Mucosa of descending colon (tissue), 3 donors: ENCODE measurements around the gene FILIP1. TPM values are rescaled to one million over a fixed set of nuclear protein-coding genes. Genes with fewer than 3 reads are reported as not detected.

ENCODE experiments used
- ATAC-seq: fragments of 200-7000 bp; cut with Tn5 transposase; one replicate; pipeline ENCODE4 v1.9.1; 2020; ENCODE audit warnings: mild to moderate bottlenecking, moderate library complexity
- DNase-seq, 3 donors: peaks; one replicate each; pipeline ENCODE4 v3.0.0-alpha.2; 2020
- H3K36me3 ChIP-seq: fragments of 200-600 bp; one replicate; pipeline ENCODE4 v1.8.0; 2021; ENCODE audit warnings: low read depth, mild to moderate bottlenecking
- H3K4me1 ChIP-seq: fragments of 200-600 bp; one replicate; pipeline ENCODE4 v1.8.0; 2021; ENCODE audit warnings: low read depth, mild to moderate bottlenecking
- H3K4me3 ChIP-seq: fragments of 200-600 bp; one replicate; pipeline ENCODE4 v1.8.0; 2021; ENCODE audit warnings: mild to moderate bottlenecking
- H3K9me3 ChIP-seq: fragments of 200-600 bp; one replicate; pipeline ENCODE4 v1.8.0; 2021; ENCODE audit warnings: mild to moderate bottlenecking
- CTCF ChIP-seq: fragments of 200-600 bp; IDR thresholded peaks from one replicate; pipeline ENCODE4 v1.8.0; 2022; ENCODE audit warnings: antibody characterized with exemption, mild to moderate bottlenecking
- intact Hi-C, 2 donors: fragments of 100-400 bp; cut with DNase I in 1 of 2; cut with micrococcal nuclease in 1 of 2; formaldehyde crosslinking; loops; one replicate each; pipeline versions ENCODE4 v1.11.0 to v1.11.1; 2022; cut with DNase I, micrococcal nuclease
- total RNA-seq, 3 donors: library from RNA; stranded (reverse); fragmentation: NEBNext Ultra II Directional in 2 of 3; extraction: Animal tissue kit (Norgen Biotek cat#: 25700) in 2 of 3; gene quantifications; one replicate each; pipeline versions ENCODE4 v1.2.1 to v1.2.4, GENCODE V29; 2021 to 2023
- donor health status: DM: no; HTN: no; CAD: no; lungs with moderate emphysema.
- donor health status: DM: no; HTN: no; CAD: no.
- donor health status: DM: no; HTN: yes; CAD: no.

FILIP1 gene
- total RNA-seq, 3 donors from 2014 or later: 1.0 to 49.8 (median 3.6) TPM

- ATAC-seq: no peak
- Histone ChIP-seq H3K4me3 (no peak overlapping the region), H3K9me3 (no peaks in the 10 kb centered on the region), H3K4me1 (no peaks in the 10 kb centered on the region), H3K36me3 (no peaks in the 10 kb centered on the region)
- intact Hi-C loops: no loop called here
- TF ChIP-seq CTCF: no peak
- DNase-seq: no peak
Observed at GRCh38 chr6:75329703-75330102, 163.9 kb downstream of the FILIP1 start.

GRCh38 chr6:75327807-75328206, 165.8 kb downstream of the FILIP1 start:
- Histone ChIP-seq H3K9me3 (no peaks in the 10 kb centered on the region), H3K4me3 (no peak overlapping the region), H3K36me3 (no peaks in the 10 kb centered on the region), H3K4me1 (no peaks in the 10 kb centered on the region)
- DNase-seq (no peak), ATAC-seq (no peak)
- no peak for TF ChIP-seq CTCF
- intact Hi-C loops: no loop called here

- Histone ChIP-seq H3K4me1 (no peaks in the 10 kb centered on the region), H3K9me3 (no peaks in the 10 kb centered on the region), H3K4me3 (no peak overlapping the region), H3K36me3 (no peaks in the 10 kb centered on the region)
- no peak for TF ChIP-seq CTCF
- ATAC-seq: no peak
- no peak for DNase-seq
- intact Hi-C loops: no loop called here
Observed at GRCh38 chr6:75326557-75327258, 166.9 kb downstream of the FILIP1 start.

GRCh38 chr6:75318900-75319299, 174.7 kb downstream of the FILIP1 start:
- Histone ChIP-seq H3K4me3 (no peak overlapping the region), H3K9me3 (no peaks in the 10 kb centered on the region), H3K36me3 (no peaks in the 10 kb centered on the region), H3K4me1 (no peaks in the 10 kb centered on the region)
- no peak for DNase-seq
- intact Hi-C loops: no loop called here
- ATAC-seq: no peak
- no peak for TF ChIP-seq CTCF

GRCh38 chr6:75317503-75318206, 175.9 kb downstream of the FILIP1 start:
- intact Hi-C loops: no loop called here
- no peak overlapping the region for H3K4me3 ChIP-seq
- no peak for DNase-seq
- no peaks in the 10 kb centered on the region for H3K4me1 ChIP-seq
- no peaks in the 10 kb centered on the region for H3K36me3 ChIP-seq
- no peak for ATAC-seq
- no peak for TF ChIP-seq CTCF
- H3K9me3 ChIP-seq: no peaks in the 10 kb centered on the region
